GM19239 (cell line): Measurements from ENCODE around the gene CALHM3.
"Not testable (repeated sequence)": the region's sequence is repeated elsewhere in the genome, so short reads cannot be mapped to it uniquely, and the experiment has no call there.

Source experiments
- DNase-seq: peaks from one replicate; pipeline ENCODE4 v3.0.0; 2011; ENCODE audit warnings: low spot score; ENCODE audit not compliant: insufficient read length
- FAIRE-seq: peaks from 2 replicates; lab custom pipeline; 2011; peaks lifted over from hg19 to GRCh38; lab: Jason Lieb, UNC

CALHM3 gene

GRCh38 chr10:103479135-103479534, at the start of gene CALHM3:
CALHM3 (minus strand) TSS chr10:103479240; CDS start chr10:103479032, 208 bp downstream.
- no peak for FAIRE-seq
- DNase-seq, result no peak

- FAIRE-seq (no peak), DNase-seq (no peak)
These were observed 49.5 kb upstream of the CALHM3 start for GRCh38 chr10:103528549-103528948.

- not testable (repeated sequence) for FAIRE-seq, DNase-seq
These were observed 48.4 kb upstream of the CALHM3 start for GRCh38 chr10:103527476-103527875.

- DNase-seq (no peak), FAIRE-seq (no peak)
These were observed 46.9 kb upstream of the CALHM3 start for GRCh38 chr10:103525901-103526300.

GRCh38 chr10:103523683-103524082, 44.6 kb upstream of the CALHM3 start:
- DNase-seq, result no peak
- FAIRE-seq, result no peak

GRCh38 chr10:103522006-103522405, 43.0 kb upstream of the CALHM3 start:
- DNase-seq, FAIRE-seq: not testable (repeated sequence)

GRCh38 chr10:103519798-103520197, 40.8 kb upstream of the CALHM3 start:
- DNase-seq, result no peak
- FAIRE-seq, result no peak

GRCh38 chr10:103517234-103518085, 38.4 kb upstream of the CALHM3 start:
- DNase-seq (no peak), FAIRE-seq (no peak)

- no peak for DNase-seq
- FAIRE-seq, result no peak
These were observed 35.2 kb upstream of the CALHM3 start for GRCh38 chr10:103514244-103514643.

- DNase-seq (no peak), FAIRE-seq (no peak)
These were observed 34.5 kb upstream of the CALHM3 start for GRCh38 chr10:103513380-103514060.

GRCh38 chr10:103512591-103513379, 33.7 kb upstream of the CALHM3 start:
- FAIRE-seq (no peak), DNase-seq (no peak)

GRCh38 chr10:103512166-103512565, 33.1 kb upstream of the CALHM3 start:
- FAIRE-seq (no peak), DNase-seq (no peak)

GRCh38 chr10:103510791-103511752, 32.0 kb upstream of the CALHM3 start:
- DNase-seq, result no peak
- no peak for FAIRE-seq

GRCh38 chr10:103510046-103510685, 31.1 kb upstream of the CALHM3 start:
- FAIRE-seq (no peak), DNase-seq (no peak)

GRCh38 chr10:103507235-103508191, 28.5 kb upstream of the CALHM3 start:
- DNase-seq, result no peak
- FAIRE-seq, result peak; percentile 28

GRCh38 chr10:103506061-103506460, 27.0 kb upstream of the CALHM3 start:
- FAIRE-seq (no peak), DNase-seq (no peak)

GRCh38 chr10:103504181-103504783, 25.2 kb upstream of the CALHM3 start:
- DNase-seq, result no peak
- FAIRE-seq, result peak; percentile 67
